H1 (cell line): ENCODE data around the gene HDAC6. TPM values are rescaled to one million over a fixed set of nuclear protein-coding genes. Genes with fewer than 3 reads are reported as not detected.

Source experiments
- CBX5 ChIP-seq: fragments of 300-800, 300-1000 bp; sonication (generic); IDR thresholded peaks from 2 replicates; pipeline ENCODE4 v1.7.1; 2016; ENCODE audit warnings: antibody characterized with exemption, low read length, low read depth
- EP300 ChIP-seq, 2 experiments: IDR thresholded peaks; 1 replicate in 1 of 2; 2 replicates in 1 of 2; pipeline ENCODE4 v1.6.1; 2011 to 2012; ENCODE audit warnings: low read depth in 2 of 2, low read length in 2 of 2, mild to moderate bottlenecking in 2 of 2, borderline replicate concordance in 1 of 2, inconsistent platforms in 1 of 2, moderate library complexity in 1 of 2
- SAP30 ChIP-seq: fragments of 300-600 bp; sonication (generic); IDR thresholded peaks from 2 replicates; pipeline ENCODE4 v1.7.1; 2012; ENCODE audit warnings: low read length, moderate library complexity, mild to moderate bottlenecking, inconsistent platforms; ENCODE audit not compliant: insufficient read depth, insufficient replicate concordance
- SP1 ChIP-seq: IDR thresholded peaks from 2 replicates; pipeline ENCODE4 v1.6.1; 2011; ENCODE audit warnings: low read depth, low read length
- polyA plus RNA-seq, 7 experiments: library from polyadenylated mRNA; depleted of rRNA in 3 of 7; stranded (reverse) in 5 of 7; unstranded in 2 of 7; fragments of >200 nt in 5 of 7; fragments of 200-250 nt in 2 of 7; gene quantifications; 1 replicate in 5 of 7; 2 replicates in 1 of 7; 4 replicates in 1 of 7; pipeline versions ENCODE4 v1.2.1 to v1.2.3, GENCODE V29; 2011 to 2013; ENCODE audit warnings: missing spikeins in 2 of 7, mixed read lengths in 2 of 7
- total RNA-seq: library from RNA; stranded (reverse); fragmentation: NEBNext Ultra II Directional; extraction: Animal tissue kit (Norgen Biotek cat#: 25700); gene quantifications from 2 replicates; pipeline ENCODE4 v1.2.1, GENCODE V29; 2021

Gene HDAC6
- total and polyA plus RNA-seq, 2 of the 8 experiments (the other 6 are each of a cell fraction or from before 2014, with no cell fraction given), result 34.0 to 51.8 TPM

DNA sequence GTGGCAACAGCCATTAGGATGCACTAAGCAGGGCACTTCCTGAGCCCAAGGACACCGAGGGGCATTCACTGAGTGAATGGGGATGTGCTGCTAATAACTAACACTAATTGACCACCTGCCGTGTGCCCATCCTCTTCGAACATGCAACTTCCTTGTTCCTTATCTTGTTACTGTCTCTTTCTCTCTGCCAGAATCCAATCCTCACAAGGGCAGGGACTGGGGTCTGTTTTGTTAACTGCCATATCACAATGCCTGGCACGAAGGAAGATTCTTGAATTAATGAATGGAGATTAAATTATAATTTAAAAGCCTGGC, 25.7 kb downstream of the HDAC6 start (continued):
- TF ChIP-seq EP300 (IDR thresholded peaks at IDR 0.05; ENCODE audit: borderline replicate concordance in 1 of 2, low read depth in 2 of 2, low read length in 2 of 2) (no peak), SP1 (no peak), CBX5 (no peak), SAP30 (no peak)
